ENCODE measurements around the gene SERPINB3. TPM values are rescaled to one million over a fixed set of nuclear protein-coding genes. Genes with fewer than 3 reads are reported as not detected.
"Not testable (repeated sequence)": the region's sequence is repeated elsewhere in the genome, so short reads cannot be mapped to it uniquely, and the experiment has no call there.

SERPINB3 gene
- not detected for total RNA-seq

DNA sequence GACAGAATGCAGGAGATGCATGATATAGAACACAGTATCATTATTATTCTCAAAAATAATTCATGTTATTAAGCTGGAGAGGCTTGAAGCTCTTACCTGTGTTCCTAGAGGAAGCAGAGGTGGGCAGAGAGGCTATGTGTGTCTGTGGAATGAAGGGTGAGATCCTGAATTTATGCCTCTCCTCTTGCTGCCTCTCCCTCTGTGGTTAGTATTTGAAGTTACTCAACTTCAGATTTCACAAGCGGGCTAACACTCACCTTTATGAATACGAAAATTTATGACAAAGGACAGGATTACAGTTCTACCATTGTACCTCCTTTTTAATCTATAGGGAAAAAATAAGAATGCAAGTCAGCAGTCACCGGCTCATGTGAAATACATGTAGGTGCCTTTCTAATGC lies at the start of gene SERPINB3:
Gene SERPINB3 (minus strand): TSS at position 144 of the 400 bp plus-strand sequence. CDS start 677 bp downstream, outside the sequence.
- H3K36me3 Mint-ChIP-seq; DNase-seq; H3K4me1 Mint-ChIP-seq (ENCODE audit: low read depth); CTCF ChIA-PET; H3K4me3 Mint-ChIP-seq; H3K9me3 Mint-ChIP-seq; intact Hi-C loops (cut with micrococcal nuclease); H3K27me3 Mint-ChIP-seq; POLR2A ChIA-PET; H3K27ac Mint-ChIP-seq: not testable (repeated sequence)

DNA sequence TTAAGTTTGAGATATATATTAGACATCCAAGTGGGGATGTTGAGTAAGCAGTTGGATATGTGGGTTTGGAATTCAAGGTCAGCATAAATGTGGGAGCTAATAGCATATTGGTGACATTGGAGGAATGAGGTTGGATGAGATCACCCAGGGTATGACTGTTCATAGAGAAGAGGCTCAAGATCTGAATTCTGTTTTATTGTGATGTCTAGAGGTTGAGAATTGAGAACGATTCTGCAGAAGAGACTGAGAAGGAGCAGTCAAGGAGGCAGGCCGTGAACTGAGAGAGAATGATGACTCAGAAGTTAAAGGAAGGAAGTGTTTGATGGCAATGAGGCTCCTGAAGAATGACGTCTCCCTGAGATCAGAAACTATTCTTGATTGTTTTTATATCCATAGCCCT lies 47.0 kb upstream of the SERPINB3 start:
- intact Hi-C loops (cut with micrococcal nuclease): no loop called here
- DNase-seq: no peak
- ChIA-PET CTCF (no interaction called here), POLR2A (no interaction called here)
- no peak overlapping the region for H3K4me3 Mint-ChIP-seq
- H3K27me3 Mint-ChIP-seq: no peaks in the 10 kb centered on the region
- no peak overlapping the region for H3K27ac Mint-ChIP-seq
- no peaks in the 10 kb centered on the region for H3K36me3 Mint-ChIP-seq
- peaks cover 4% of the 10 kb centered on the region for H3K9me3 Mint-ChIP-seq
- no peaks in the 10 kb centered on the region for H3K4me1 Mint-ChIP-seq (ENCODE audit: low read depth)

DNA sequence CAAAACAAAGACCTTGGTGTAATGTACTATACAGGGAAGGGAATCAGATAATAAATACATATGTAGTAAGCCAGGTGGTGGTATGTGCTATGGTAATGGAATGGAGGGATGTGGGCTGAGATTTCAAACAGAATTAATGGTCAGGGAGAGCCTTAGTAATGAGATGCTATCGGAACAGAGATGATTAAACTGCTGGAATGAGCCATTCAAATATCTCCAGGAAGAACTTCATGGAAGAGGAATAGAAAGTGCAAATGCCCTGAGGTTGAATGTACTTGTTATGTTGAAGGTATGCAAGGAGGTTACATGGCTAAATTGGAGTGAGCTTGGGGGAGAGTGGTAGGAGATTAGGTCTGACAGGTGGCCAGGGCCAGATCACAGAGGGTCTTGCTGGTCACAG lies 46.1 kb upstream of the SERPINB3 start:
- Mint-ChIP-seq H3K4me3 (no peak overlapping the region), H3K9me3 (no peaks in the 10 kb centered on the region), H3K27ac (no peak overlapping the region), H3K4me1 (ENCODE audit: low read depth) (no peaks in the 10 kb centered on the region), H3K36me3 (no peaks in the 10 kb centered on the region), H3K27me3 (no peaks in the 10 kb centered on the region)
- no peak for DNase-seq
- ChIA-PET POLR2A (no interaction called here), CTCF (no interaction called here)
- intact Hi-C loops (cut with micrococcal nuclease): no loop called here

DNA sequence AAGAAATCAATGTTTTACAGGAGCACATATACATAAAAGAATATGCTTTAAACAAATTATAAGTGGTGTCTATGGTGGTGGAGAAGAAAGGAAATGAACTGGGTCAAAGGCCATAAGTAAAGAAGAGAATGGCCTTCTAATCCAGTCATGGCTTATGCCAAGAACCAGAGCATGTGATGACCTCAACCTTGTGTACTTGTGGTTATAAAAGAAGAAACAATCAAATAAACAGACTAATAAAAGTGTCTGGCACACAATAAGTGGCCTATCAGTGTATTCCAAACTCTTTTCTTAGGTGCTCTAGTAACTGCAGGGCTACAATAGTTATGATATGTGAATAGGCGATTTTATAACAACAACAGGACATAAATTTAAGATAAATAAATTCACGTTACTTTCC lies 43.7 kb upstream of the SERPINB3 start:
- H3K36me3 Mint-ChIP-seq: no peaks in the 10 kb centered on the region
- ChIA-PET CTCF (no interaction called here), POLR2A (no interaction called here)
- no peaks in the 10 kb centered on the region for H3K27me3 Mint-ChIP-seq
- intact Hi-C loops (cut with micrococcal nuclease): no loop called here
- H3K27ac Mint-ChIP-seq: no peak overlapping the region
- no peak overlapping the region for H3K4me3 Mint-ChIP-seq
- H3K4me1 Mint-ChIP-seq (ENCODE audit: low read depth): no peaks in the 10 kb centered on the region
- no peaks in the 10 kb centered on the region for H3K9me3 Mint-ChIP-seq
- DNase-seq: no peak

DNA sequence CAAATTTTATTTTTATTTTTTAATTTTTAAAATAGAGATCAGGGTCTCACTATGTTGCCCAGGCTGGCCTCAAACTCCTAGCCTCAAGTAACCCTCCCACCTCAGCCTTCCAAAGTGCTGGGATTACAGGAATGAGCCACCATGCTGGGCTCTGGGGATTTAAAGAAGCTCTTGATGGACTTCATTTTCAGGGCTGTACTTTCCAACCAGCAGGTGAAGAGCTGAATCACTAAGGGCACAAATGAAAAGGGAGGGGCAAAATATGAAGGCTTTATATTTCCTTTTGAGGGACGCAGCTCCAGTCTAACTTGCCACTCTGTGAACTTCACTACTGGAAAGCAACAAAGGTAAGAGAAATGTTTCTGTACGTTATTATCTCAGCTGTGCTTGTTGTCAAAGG lies 41.0 kb upstream of the SERPINB3 start, which contains the start of gene SERPINB11:
Gene SERPINB11 (plus strand): TSS at position 301 of the 400 bp plus-strand sequence. CDS start 7,234 bp downstream, outside the sequence.
- no peaks in the 10 kb centered on the region for H3K9me3 Mint-ChIP-seq
- H3K4me3 Mint-ChIP-seq: no peak within 1 kb of the TSS
- CTCF ChIA-PET: no interaction called here
- DNase-seq: no peak
- POLR2A ChIA-PET: no interaction called here
- intact Hi-C loops (cut with micrococcal nuclease): no loop called here
- H3K4me1 Mint-ChIP-seq (ENCODE audit: low read depth): no peaks in the 10 kb centered on the region
- no peak within 1 kb of the TSS for H3K27ac Mint-ChIP-seq
- no peaks in the 10 kb centered on the region for H3K36me3 Mint-ChIP-seq
- H3K27me3 Mint-ChIP-seq: no peaks in the 10 kb centered on the region

DNA sequence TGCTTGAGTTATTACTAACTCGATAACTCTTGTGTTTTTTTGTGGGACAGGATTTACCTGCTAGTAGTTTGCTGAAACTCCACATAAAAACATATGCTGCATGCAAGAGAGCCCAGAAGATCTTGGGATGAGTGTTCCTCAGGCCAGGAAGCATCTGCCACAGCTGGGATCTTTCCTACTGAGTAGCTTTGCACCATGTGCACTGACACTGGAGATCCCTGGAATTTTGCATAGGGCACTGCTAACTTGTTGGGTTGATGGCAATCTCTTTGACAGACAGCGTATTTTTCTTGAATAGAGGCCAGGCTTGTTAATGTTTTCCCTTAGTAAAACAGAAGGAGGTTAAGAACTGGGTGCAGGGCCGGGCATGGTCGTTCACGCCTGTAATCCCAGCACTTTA lies 40.3 kb upstream of the SERPINB3 start:
- intact Hi-C loops (cut with micrococcal nuclease): no loop called here
- POLR2A ChIA-PET: no interaction called here
- Mint-ChIP-seq H3K4me3 (no peak overlapping the region), H3K9me3 (no peaks in the 10 kb centered on the region), H3K27ac (no peak overlapping the region), H3K27me3 (no peaks in the 10 kb centered on the region), H3K36me3 (no peaks in the 10 kb centered on the region), H3K4me1 (ENCODE audit: low read depth) (no peaks in the 10 kb centered on the region)
- no peak for DNase-seq
- CTCF ChIA-PET: no interaction called here

DNA sequence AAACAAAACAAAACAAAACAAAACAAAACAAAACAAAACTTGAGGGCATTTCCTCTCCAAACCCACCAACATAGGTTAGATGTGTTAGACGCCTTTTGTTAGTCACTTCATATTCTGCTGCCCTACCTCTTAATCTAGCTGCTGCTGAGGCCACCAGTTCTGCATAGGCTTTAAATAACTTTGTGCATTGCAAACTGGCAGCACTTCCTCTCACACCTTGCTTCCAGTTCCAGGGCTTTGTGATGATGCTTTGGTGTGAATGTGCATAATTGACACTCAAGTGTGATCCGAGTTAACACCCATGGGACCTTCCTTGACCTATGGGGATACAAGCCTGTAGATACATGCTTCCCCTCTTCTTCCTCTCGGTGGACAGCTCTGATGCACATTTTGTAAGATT lies 38.8 kb upstream of the SERPINB3 start:
- Mint-ChIP-seq H3K36me3 (no peaks in the 10 kb centered on the region), H3K27ac (no peak overlapping the region), H3K9me3 (no peaks in the 10 kb centered on the region), H3K27me3 (no peaks in the 10 kb centered on the region), H3K4me3 (no peak overlapping the region), H3K4me1 (ENCODE audit: low read depth) (no peaks in the 10 kb centered on the region)
- intact Hi-C loops (cut with micrococcal nuclease): no loop called here
- POLR2A ChIA-PET: no interaction called here
- DNase-seq: no peak
- CTCF ChIA-PET: no interaction called here

DNA sequence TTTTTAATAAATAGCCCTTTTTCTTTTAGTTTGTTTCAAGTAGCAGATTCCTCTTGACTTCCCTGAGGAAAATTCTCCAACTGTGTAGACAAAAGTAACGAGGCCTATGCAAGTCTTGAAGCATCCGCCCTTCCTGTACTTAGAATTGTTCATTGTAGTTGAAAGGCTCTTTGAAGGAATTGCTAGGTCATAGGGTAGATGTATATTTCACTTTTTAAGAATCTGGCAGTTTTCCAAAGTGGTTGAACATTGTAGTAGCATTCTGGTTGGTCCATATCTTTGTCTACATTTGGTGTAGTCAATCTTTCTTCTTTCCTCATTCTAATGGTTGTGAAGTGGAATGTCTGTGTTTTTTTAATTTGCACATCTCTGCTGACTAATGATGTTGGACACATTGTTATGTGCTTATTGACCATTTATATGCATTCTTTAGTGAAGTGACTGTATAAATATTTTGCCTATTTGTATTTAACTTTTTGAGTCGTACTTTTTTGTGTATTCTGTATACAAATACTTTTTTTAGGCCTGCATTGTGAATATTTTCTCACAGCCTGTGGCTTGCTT lies 35.5 kb upstream of the SERPINB3 start:
- Mint-ChIP-seq H3K9me3 (peaks cover 2% of the 10 kb centered on the region), H3K27me3 (no peaks in the 10 kb centered on the region), H3K36me3 (no peaks in the 10 kb centered on the region), H3K4me1 (ENCODE audit: low read depth) (no peaks in the 10 kb centered on the region), H3K4me3 (no peak overlapping the region), H3K27ac (no peak overlapping the region)
- intact Hi-C loops (cut with micrococcal nuclease): no loop called here
- POLR2A ChIA-PET: no interaction called here
- DNase-seq: no peak
- CTCF ChIA-PET: no interaction called here

DNA sequence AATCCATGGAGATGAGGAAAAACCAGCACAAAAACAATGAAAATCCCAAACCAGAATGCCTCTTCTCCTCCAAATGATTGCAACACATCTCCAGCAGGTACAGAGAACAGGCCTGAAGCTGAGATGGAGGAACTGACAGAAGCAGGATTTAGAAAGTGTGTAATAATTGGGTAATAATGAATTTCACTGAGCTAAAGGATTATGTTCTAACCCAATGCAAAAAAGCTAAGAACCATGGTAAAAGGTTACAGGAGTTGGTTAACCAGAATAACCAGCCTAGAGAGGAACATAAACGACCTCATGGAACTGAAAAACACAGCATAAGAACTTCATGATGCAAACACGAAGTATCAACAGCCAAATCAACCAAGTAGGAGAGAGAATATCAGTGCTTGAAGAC lies 27.4 kb upstream of the SERPINB3 start:
- Mint-ChIP-seq H3K9me3 (peaks cover 9% of the 10 kb centered on the region), H3K27ac (no peak overlapping the region), H3K4me3 (no peak overlapping the region), H3K4me1 (ENCODE audit: low read depth) (no peaks in the 10 kb centered on the region), H3K36me3 (no peaks in the 10 kb centered on the region), H3K27me3 (no peaks in the 10 kb centered on the region)
- POLR2A ChIA-PET: no interaction called here
- no peak for DNase-seq
- CTCF ChIA-PET: no interaction called here
- intact Hi-C loops (cut with micrococcal nuclease): no loop called here

DNA sequence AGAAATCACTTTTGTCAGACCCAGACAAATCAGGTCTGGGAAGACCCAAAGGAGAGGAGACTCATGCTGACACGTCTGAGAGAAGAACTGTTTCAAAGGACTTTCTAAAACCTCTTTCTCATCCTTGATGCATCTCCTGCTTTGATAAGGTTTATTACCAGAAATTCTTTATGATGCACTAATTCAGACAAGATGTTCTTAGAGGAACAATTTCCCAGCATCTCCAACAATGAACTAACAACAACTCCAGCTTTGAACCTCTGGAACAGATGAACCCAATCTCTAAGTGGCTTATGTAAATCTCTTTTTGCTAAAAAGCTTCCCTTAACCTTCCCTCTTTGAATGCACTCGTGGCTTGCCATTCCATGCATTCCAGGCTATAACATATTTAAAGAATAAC lies 25.2 kb upstream of the SERPINB3 start:
- H3K4me1 Mint-ChIP-seq (ENCODE audit: low read depth): no peaks in the 10 kb centered on the region
- no peaks in the 10 kb centered on the region for H3K36me3 Mint-ChIP-seq
- peaks cover 2% of the 10 kb centered on the region for H3K27me3 Mint-ChIP-seq
- ChIA-PET POLR2A (no interaction called here), CTCF (no interaction called here)
- intact Hi-C loops (cut with micrococcal nuclease): no loop called here
- H3K9me3 Mint-ChIP-seq: peaks cover 8% of the 10 kb centered on the region
- DNase-seq: no peak
- no peak overlapping the region for H3K4me3 Mint-ChIP-seq
- H3K27ac Mint-ChIP-seq: no peak overlapping the region

DNA sequence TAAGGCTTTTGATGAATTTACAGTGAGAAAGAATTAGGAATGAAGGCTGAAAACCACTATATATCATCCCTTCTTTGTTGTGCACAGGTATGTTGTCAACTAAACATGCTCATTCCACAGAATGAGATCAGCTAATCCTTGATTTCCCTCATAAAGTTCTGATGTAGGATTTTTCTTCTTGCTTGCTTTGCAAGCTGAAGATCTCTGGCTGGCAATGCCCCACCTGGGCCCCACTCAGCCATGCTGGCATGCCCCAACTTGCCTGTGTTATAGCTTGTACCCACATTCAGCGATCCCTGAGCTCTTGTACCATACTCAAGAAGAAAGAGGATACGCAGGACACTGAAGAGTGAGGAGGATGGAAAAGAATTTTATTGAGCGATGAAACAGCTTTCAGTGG lies 23.0 kb upstream of the SERPINB3 start:
- H3K27ac Mint-ChIP-seq: no peak overlapping the region
- no peaks in the 10 kb centered on the region for H3K9me3 Mint-ChIP-seq
- H3K27me3 Mint-ChIP-seq: peaks cover 2% of the 10 kb centered on the region
- no peaks in the 10 kb centered on the region for H3K4me1 Mint-ChIP-seq (ENCODE audit: low read depth)
- POLR2A ChIA-PET: no interaction called here
- CTCF ChIA-PET: interaction anchor here (0.6 kb wide), 1 partner anchor 196 kb away, joined by 4 read pairs; no protein-coding TSS in a partner anchor
- no peak for DNase-seq
- intact Hi-C loops (cut with micrococcal nuclease): no loop called here
- H3K36me3 Mint-ChIP-seq: no peaks in the 10 kb centered on the region
- H3K4me3 Mint-ChIP-seq: no peak overlapping the region

DNA sequence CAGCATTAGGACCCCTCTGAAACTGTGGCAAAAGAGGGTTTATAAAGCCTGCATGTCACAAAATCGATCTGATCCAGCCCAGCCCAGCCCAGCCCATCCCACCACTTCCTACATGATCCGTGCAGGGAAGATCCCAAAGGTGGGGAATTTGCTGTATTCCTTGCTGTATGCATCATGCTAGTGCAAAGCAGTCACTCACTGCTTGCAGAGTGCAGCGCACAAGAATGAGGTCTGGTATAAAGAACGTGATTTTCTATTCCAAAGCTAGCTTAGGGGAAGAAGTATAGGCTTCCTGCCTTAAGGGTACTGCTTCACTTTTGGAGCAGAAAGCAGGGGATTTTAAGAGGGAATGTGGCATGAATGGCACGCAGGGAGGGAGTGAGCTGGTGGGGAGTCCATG lies 22.2 kb upstream of the SERPINB3 start:
- POLR2A ChIA-PET: no interaction called here
- DNase-seq: no peak
- H3K4me1 Mint-ChIP-seq (ENCODE audit: low read depth): no peaks in the 10 kb centered on the region
- no peak overlapping the region for H3K27ac Mint-ChIP-seq
- no peak overlapping the region for H3K4me3 Mint-ChIP-seq
- peaks cover 2% of the 10 kb centered on the region for H3K27me3 Mint-ChIP-seq
- CTCF ChIA-PET: no interaction called here
- no peaks in the 10 kb centered on the region for H3K36me3 Mint-ChIP-seq
- H3K9me3 Mint-ChIP-seq: no peaks in the 10 kb centered on the region
- intact Hi-C loops (cut with micrococcal nuclease): no loop called here

DNA sequence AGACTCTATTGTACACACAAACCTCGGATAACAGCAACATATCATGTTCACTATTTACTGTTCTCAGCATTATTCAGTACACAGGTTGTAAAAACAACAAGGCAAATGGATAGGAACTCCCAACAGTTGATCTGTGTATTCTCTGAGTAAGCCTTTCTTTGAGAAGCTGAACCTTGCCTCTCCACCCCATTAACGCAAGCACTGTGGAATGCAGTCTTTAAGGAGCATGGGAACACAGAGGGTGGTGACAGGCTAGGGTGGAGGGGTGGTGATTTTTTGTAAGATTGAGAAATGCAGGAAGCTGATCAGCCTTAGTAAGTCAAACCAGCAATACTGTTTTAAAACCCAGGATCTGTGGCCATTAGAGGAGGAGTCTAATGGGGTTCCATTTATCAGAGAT lies 21.5 kb upstream of the SERPINB3 start:
- H3K27ac Mint-ChIP-seq: no peak overlapping the region
- no peaks in the 10 kb centered on the region for H3K9me3 Mint-ChIP-seq
- no peak for DNase-seq
- ChIA-PET CTCF (no interaction called here), POLR2A (no interaction called here)
- peaks cover 2% of the 10 kb centered on the region for H3K27me3 Mint-ChIP-seq
- intact Hi-C loops (cut with micrococcal nuclease): no loop called here
- H3K36me3 Mint-ChIP-seq: no peaks in the 10 kb centered on the region
- no peak overlapping the region for H3K4me3 Mint-ChIP-seq
- H3K4me1 Mint-ChIP-seq (ENCODE audit: low read depth): no peaks in the 10 kb centered on the region
